Measurements from ENCODE around the gene RFESD. TPM values are rescaled to one million over a fixed set of nuclear protein-coding genes. Genes with fewer than 3 reads are reported as not detected.

RFESD gene
- total RNA-seq = 1.1 TPM
- long read RNA-seq, partial matches to known transcripts = 0 of 2 reads
- long read RNA-seq, other reads (novel, unspliced or antisense) = 1 of 2 reads

GRCh38 chr5:95646569-95647431 is at the start of gene RFESD:
TSS of gene RFESD (plus strand) at chr5:95646777. CDS start at chr5:95652272, 5,495 bp downstream.
- peak; percentile 100 for DNase-seq (ENCODE audit: low spot score)

GRCh38 chr5:95599252-95599651 is 47.3 kb upstream of the RFESD start:
- no peak for DNase-seq (ENCODE audit: low spot score)

DNA sequence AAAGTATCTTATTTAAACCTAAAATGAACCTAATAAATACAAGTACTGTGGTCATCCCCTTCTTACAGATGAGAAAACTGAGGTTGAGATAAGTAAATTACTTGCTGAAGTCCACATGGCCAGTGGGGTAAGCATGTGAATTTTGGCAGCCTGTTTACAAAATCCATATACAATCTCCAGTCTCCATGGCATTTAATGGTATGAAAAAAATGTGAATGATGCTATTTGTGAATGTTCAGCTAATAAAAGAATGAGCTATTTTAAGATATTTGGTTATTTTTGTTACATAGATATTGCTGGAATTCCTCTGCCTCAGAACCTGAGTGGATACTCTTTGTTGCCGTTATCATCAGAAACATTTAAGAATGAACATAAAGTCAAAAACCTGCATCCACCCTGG is 46.0 kb upstream of the RFESD start:
- no peak for DNase-seq (ENCODE audit: low spot score)

GRCh38 chr5:95605786-95606185 is 40.8 kb upstream of the RFESD start:
- no peak for DNase-seq (ENCODE audit: low spot score)

- DNase-seq (ENCODE audit: low spot score) = no peak
These were observed 40.2 kb upstream of the RFESD start for GRCh38 chr5:95606419-95606818.

GRCh38 chr5:95609711-95610110 is 36.9 kb upstream of the RFESD start:
- no peak for DNase-seq (ENCODE audit: low spot score)

GRCh38 chr5:95610546-95610945 is 36.0 kb upstream of the RFESD start:
- no peak for DNase-seq (ENCODE audit: low spot score)

DNA sequence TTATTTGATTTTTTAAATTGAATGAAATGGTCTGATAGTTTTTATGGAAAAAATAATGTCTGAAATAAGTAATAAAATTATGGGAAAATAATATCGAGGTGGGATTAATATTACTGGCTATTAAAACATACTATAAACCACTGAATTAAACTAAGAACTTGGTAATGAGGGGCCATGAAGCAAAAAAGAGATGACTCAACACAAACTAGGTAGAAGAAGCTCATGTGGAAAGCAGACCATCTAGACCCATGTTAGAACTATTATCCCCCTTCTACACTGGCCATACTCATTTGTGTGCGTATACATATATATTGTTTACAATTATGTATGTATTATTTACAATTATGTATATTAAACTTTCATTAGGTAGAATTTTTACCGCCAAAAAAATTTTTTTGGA is 35.2 kb upstream of the RFESD start:
- DNase-seq (ENCODE audit: low spot score) = no peak

GRCh38 chr5:95613514-95613913 is 33.1 kb upstream of the RFESD start:
- DNase-seq (ENCODE audit: low spot score) = no peak

GRCh38 chr5:95615164-95615467 is 31.5 kb upstream of the RFESD start:
- DNase-seq (ENCODE audit: low spot score) = no peak

DNA sequence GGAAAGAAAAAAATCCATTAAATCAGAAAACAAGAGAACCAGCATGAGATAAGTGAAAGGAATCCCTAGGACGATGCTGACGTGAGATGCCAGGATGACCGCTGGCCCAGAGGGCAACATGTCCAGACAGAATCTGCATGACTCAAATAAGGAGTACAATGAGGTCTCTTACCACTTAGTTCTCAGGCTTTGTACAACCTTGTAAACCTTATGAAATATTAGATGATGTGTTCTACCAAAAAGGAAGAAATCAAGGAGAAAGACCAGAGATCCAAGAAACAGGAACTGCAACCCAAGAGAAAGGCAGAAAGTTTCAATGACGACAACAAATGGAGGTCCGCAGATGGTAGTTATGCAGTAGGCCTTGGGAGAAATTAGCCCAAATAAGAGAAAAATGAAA is 29.5 kb upstream of the RFESD start:
- no peak for DNase-seq (ENCODE audit: low spot score)

- DNase-seq (ENCODE audit: low spot score) = no peak
These were observed 27.5 kb upstream of the RFESD start for GRCh38 chr5:95619096-95619495.

DNA sequence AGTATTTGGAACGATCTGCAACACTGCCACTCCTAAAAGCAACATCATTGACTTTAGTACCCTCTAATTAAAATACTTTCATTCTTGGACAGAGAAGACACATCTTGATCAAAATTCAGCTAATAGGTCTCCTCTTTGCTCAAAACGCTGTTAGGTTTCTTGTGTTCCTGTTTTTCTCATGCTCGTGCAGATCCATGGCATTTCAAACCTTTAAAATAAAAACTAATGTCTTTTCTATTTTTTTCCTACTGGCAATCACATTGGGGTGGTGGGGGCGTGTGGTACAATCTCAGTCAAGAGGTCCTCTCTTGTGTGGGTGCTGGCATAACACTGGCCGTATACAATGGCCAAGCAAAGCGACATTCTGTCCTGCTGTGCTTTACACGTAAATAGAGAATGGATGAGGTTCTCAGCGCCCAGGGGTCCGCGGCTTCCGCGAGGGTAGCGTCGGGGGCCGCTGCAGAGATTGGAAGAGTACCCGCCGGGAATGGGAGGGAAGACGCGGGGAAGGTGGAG is 27.0 kb upstream of the RFESD start:
- no peak for DNase-seq (ENCODE audit: low spot score)

- peak; percentile 90 for DNase-seq (ENCODE audit: low spot score)
These were observed 26.3 kb upstream of the RFESD start, which contains the start of gene GPR150 for GRCh38 chr5:95620030-95620869. TSS of gene GPR150 (plus strand) at chr5:95620087. CDS start at chr5:95620276, 189 bp downstream.

GRCh38 chr5:95620870-95621838 is 25.4 kb upstream of the RFESD start:
- DNase-seq (ENCODE audit: low spot score) = no peak

- no peak for DNase-seq (ENCODE audit: low spot score)
These were observed 24.5 kb upstream of the RFESD start for GRCh38 chr5:95621839-95622629.

DNA sequence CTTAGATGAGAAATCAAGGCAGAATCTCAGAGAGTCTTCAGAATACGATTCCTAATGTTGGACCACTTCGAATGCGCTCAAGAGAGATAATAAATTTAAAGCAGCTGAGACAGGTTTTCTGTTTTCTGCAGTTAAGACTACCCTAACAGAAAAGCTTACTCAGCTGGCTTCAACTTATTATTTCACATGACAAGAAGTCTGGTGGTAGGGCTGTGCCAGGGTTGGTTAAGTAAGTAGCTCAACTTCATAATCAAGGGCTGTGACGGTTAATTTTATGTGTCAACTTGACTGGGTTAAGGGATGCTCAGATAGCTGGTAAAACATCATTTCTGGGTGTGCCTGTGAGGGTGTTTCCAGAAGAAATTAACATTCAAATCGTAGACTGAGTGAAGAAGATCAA is 22.9 kb upstream of the RFESD start:
- no peak for DNase-seq (ENCODE audit: low spot score)

DNA sequence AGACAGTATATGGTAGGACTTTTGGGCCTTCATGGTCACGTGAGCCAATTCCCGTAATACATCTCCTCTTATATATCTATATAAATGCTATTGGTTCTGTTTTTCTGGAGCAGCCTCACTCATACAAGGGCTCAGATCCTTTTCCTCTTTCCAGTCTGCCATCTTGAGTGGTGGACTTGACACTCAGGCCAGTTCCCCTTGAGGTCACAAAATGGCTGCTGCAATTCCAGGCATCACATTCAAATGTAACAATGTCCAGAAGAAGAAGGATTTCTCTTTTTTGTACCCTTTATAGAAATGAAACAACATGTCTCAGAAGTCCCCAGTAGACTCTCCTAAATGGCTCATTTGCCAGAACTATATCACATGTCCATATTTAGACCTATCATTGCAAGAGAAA is 22.2 kb upstream of the RFESD start:
- DNase-seq (ENCODE audit: low spot score) = no peak

- DNase-seq (ENCODE audit: low spot score) = no peak
These were observed 19.9 kb upstream of the RFESD start for GRCh38 chr5:95626701-95627100.

Data from mesenteric fat pad (tissue), 1 donor.